Activated CD8-positive, alpha-beta memory T cell treated with anti-CD3 and anti-CD28 coated beads, Interleukin-2, amount 50 U/mL, for 1 hour (primary cell): ENCODE data around the gene HCN4.

Source experiments
- DNase-seq: peaks from one replicate; pipeline ENCODE4 v3.0.0-alpha.2; 2020; ENCODE audit errors: extremely low read depth

The HCN4 gene

DNA sequence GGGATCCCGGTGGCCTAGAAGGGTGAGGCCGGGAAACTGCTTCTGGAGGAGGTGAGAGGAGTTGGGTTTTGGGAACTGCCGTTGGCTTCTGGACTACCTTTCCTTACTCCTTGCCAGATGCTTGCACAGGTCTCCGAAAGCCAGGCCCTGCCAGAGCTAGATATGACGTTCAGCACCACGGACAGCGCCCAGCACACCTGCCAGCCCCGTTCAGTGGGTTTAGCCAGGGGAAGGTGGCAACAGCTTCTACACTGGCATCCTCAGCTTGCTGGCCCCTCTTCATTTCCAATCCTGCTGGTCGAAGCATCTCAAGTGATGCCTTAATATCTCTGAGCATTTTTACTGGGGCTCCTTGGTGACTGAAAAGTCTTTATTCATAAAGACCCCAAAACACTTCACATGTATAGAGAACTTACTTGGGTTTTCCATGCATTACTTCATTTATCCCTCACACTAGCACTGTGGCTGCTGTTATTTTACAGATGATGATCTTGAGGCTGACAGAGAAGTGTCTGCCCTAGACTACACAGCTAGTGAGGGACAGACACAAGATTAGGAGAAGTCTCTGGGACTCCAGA lies 21.9 kb downstream of the HCN4 start:
- DNase-seq, result peak; percentile 10

DNA sequence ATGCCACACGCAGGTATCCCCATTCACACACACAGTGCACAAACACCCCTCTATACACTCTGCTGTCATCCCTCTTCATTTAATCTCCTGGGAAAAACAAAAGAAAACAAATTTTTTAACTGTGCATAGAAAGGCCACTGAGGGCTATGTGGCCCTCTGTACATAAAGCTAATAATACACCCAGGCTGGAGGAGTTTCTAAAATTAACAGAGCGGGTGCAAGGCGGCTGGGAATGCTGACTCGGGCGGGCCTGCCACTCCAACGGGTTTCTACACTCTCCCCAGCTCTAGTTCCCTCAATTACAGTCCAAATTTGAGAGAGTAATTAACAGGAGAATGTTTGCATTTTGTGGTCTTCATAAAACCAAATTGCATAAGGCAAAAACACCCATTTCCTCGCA lies 23.1 kb downstream of the HCN4 start:
- DNase-seq, result no peak

DNA sequence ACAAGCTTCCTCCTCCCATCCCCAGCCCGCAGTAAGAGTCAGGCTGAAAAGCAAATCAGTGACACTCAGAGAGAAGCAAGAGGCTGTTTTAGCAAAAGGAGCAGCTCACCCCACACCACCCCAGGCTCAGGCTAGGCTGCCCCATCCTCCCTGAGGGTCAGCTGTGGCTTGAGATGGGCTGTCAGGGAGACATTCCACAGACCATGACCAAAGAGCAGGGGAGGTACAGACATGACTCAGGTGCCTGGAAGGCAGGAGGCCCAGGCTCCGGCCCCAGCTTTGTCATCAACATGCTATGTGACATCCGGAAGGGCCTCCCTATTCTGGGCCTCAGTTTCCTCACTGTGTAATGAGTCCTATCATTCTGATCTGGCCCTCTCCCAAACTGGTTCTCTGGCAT lies 24.7 kb downstream of the HCN4 start:
- no peak for DNase-seq

DNA sequence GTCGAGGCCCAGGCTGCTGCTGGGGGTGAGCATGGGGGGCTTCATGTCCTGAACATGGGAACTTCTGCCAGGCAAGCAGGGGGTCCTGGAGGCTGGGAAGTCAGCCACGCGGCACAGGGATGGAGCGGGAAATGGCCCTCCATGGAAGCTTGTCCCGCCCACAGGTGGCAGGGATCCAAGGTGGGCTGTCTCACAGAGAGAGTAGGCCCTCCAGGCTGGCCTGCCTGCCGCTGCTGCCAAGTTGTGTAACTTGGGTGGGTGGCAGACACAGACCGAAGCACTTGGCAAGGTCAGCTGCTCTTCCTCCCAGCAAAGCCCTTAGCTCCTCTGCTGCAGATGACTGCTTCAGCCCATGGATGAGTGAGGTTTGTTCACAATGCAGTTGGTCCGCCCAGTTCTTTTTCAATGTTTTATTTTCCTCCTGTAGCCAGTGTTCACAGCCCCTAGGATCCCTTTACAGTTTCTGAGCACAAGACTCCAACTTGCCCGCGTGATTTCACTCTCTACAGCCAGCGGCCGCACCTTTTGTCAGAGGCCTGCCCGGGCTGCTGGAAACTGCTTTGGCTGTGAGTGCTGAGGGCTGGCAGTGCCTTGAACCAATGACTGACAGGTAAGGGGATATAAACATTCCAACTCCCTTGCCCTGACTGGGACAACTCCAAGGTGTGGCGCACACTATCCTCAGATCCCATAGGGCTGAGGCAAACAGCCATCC lies 26.7 kb downstream of the HCN4 start:
- DNase-seq, result no peak

DNA sequence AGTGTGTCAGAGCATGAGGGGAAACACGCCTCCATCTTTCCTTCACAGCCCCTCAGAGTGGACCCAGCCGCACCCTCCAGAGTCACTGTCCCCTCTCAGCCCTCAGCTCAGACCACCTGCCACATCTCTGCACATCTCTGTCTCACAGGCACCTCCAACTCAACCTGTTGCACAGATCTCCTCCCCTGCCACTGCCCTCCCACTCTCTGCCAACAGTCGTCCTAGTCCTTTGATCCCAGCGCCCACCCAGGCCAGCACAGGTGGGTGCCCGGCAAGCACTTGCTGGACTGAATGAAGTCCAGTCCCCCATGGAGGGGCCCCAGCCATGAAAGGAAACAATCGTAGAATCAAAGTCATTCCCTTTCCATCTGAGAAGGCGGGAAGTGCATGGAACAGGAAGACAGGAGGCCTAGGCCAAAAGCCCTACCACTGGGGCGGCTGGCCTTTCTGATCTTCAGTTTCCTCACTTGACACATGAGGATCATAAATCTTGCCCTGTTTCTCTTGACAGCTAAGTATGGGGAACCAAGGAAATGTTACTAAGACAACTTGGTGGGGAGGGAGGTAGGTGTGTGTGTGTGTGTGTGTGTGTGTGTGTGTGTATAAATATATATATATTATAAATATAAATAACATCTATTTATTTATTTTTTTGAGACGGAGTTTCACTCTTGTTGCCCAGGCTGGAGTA lies 28.1 kb downstream of the HCN4 start:
- DNase-seq, result no peak

DNA sequence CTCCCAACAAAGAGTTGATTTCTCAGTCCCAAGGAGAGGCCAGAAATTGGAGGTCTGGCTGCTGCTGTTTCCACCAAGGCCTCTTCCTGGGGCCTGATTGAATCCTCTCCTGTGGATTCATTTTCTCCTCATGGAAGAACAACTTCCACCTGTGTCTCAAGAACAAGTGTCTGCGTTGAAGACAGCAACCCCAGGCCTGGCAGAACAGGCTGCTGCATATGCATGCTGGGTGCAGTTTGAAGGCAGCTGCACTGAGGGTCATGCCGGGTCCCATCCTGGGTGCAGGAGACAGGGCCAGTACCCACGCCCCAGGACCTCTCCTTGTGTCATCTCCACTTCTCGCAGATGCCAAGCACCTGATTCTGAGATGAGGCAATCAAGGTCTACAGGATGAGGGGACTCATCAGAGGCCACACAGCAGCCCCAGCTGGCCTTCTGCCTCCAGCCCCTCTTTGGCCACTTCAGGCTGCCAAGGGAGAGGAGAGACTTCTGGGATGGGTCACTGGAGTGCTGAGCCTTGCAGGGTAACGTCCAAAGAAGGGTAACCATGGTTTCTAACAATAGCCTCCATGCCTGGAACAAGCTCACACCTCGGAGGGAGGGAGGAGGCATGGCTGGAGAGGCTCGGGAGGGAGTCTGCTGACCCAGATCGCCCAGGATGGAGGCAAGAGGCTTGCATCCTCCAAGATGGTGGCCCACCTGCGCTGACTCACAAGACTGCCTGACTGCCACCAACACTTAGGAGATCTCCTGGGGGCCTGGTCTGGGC lies 30.0 kb downstream of the HCN4 start:
- no peak for DNase-seq

DNA sequence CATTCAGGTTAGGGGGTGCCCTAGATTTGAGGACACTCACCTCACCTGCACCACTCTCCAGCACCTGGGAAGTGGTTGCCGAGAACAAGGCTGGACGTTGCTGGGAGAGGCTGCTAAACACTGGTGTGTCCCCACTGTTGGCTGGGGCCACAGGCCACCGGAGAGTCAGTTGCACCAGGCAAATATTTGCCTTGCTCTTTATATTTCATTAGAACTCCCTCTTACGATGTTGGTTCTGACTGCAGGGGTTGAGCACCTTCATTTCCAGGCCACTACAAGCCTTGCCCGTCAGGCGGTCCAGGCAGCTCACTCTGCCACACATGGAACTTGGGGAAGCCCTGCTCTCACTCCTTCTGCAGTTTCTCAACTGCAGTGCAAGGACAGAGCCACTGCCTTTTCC lies 30.7 kb downstream of the HCN4 start:
- no peak for DNase-seq

DNA sequence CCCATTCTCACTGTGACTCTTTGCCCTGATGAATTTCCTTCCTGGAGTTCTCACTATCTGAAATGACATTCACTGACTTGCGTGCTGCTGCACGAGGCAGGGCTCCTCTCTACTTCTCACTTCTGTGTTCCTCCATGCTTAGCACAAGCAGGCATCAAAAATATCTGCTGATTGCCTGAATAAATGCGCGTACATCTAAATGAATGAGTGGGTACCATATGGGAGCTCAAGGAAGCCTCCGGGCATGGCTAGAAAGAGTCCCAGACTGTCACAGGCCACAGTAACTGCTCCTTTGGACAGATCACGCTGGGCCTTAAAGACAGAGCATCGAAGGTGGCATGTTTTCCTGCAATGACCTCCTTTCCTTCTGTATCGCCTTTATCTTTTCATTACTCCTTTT lies 31.6 kb downstream of the HCN4 start:
- DNase-seq, result no peak

DNA sequence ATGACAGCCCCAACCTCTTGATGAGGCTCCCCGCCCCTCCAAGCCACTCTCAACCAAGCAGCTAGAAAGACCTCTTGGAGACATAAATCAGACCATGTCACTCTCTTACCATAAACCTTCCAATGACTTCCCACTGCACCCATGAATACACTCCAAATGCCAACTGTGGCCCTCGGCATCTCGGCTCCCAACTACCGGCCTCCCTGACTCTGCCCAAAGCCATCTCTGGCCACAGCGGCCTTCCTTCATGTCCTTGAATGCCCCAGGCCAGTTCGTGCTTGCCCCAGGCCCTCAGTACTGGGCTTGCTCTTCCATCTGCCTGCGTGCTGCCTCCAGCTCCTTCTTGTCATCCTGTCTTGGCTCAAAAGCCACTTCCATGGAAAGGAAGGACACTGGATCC lies 32.0 kb downstream of the HCN4 start:
- DNase-seq, result no peak

DNA sequence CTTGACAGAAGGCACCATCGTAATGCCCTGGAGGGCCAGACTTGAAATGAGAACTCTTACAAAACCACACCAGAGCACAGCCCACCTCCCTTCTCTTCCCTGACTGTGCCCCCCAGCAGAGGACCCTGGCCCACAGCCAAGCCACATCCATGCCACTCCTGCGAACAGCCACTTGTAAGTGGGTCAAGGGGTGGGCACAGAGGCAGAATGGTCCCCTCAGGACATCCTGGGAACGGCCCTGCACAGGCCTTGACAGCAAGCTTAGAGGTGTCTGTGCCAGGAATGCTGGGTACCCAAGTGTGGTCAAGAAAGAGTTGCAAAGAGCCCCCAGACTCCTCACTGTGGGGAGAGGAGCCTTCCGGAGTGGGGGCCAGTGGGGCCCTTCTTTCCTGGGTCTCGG lies 33.3 kb downstream of the HCN4 start:
- DNase-seq, result no peak

DNA sequence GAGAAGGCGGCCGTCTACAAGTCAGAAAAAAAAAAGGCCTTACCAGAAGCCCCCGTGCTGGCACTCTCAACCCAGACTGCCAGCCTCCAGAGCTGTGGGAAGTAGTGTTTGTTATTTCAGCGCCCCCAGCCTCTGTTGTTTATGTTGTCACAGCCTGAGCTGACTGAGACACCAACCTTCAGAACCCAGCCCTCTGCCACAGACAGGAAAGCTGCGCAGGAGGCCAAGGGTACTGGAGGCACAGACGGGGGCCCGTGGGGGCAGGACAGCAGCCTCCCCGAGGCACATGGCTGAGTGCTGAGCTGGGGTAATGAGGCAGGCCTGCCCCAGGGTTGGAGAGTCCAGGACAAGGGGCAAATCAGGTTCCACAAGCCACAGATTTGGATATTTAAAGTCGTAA lies 33.7 kb downstream of the HCN4 start:
- no peak for DNase-seq

DNA sequence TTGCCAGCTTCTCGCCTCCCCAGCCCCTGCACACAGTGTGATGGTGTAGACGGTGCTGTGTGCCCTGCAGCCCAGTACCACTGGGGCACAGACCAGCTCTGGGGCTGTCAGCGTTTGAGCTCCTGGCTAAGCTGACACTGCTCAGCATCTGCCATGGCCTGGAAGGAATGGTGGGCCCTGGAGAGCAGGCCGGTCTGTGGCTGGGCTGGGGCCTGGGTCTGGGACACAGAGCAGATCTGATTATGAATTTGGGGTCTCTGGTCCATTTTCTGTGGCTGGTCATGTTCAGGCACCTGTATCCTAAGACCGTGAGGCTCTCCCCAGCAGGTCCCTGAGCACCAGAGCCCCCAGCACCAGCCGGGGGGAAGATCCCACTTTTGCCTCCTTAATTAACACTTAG lies 34.7 kb downstream of the HCN4 start:
- DNase-seq, result no peak

DNA sequence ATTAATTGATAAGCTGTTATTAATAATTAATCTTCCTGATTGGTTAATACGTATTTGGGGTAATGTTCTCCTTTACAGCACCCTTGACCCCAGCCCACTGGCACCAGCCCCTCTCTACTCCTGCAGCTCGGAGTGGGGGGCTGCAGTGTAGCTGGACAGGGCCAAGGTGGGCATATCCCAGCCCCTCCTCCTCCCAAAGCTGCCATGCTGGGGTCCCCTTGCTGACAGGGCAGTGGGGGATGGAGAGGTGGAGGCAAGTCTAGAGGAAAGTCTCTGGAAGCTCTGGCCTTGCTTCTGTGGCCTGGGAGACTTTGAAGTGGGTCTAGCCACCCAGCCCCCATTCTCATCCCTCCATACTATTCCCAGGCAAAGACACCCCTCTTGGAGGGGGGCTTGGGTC lies 35.8 kb downstream of the HCN4 start:
- DNase-seq, result no peak

DNA sequence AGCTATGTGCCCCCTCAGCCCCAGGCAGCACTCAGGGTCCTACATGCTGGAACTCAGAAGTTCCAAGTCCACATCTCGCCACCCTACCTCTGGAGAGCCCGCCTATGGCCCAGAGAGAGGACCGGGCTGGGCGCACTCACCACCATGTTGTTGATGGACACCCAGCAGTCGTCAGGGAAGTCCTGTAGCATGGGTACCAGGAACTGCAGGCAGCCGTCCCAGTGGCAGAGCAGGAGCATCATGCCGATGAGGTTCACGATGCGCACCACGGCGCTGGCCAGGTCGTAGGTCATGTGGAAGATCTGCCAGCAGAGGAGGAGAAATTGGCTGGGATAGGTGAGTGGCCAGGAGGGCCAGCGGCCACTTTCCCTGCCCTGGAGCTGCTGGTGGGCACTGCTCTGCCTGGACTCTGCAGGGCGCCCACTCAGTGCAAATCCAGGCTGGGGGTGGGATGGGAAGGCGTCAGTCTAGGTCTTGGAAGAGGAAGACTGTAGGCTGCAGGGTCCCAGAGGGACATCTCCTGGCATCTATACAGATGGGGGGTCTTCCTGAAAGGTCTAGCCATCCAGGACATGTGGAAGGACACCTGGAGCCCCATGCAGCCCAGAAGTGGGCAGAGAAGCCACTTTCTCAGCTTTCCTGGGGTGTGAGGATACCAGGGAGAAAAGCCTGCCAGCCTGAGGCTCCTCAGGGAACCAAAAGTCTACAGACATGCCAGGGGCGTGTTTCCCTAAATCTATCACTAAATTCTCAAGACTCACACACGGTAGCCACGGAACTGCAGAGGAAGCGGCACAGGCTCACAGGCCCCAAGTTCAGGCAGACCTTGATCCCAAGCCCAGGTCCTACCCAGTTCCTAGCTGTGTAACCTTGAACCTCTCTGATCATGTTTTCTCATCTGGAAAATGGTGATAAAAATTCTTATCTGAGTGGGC lies 36.5 kb downstream of the HCN4 start:
- no peak for DNase-seq

DNA sequence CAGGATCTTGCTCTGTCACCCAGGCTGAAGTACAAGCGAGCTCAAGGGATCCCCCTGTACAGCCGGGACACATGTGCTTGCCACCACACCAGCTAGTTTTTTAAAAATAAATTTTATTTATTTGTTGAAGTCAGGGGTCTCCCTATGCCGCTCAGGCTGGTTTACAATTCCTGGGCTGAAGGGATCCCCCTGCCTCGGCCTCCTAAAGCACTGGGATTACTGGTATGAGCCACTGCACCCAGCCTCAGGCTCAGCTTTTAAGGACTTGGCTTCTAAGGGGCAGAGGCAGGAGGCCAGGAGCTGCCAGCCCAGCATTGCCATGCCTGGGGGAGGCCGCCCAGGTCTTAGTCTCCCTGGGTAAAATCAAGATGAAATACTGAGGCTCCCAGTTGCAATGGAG lies 37.3 kb downstream of the HCN4 start:
- DNase-seq, result no peak

DNA sequence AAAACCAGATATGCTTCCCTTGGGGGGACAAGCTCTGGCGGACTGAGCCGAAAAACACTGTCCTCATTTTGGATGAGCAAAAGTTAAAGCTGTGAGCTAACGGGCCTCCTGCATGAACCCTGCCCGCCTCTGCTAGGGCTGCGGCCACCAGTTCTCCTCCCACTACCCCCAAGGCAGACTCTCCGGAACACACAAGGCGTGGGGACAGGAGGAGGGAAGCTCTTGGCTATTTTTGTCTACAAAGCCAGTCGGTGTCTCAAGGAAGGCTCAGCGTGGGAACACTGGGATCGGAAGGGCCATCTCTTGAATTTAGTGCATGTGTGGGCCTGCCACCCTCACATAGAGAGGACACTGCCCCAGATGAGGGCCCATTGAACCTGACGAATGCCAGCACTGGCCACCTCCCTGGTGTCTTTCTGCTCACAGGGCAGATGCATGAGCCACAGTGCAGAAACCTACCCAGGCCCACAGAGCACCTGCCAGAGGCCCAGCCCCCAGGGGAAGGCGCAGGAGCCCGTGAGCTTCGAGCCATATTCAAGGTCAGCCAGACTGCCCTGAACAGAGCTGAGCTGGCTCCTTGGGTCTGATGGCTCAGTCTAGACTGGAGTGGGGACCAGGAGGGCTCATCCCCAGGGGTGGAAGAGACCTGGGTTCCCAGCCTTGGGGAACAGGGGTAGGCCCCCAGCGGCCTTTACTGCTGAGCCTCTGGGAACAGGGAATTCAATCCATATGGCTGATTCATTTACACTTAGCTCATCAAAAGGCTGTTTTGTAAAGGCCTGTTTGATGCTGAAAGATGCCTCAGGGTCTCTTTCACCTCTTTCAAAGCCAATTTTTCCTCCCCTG lies 38.3 kb downstream of the HCN4 start:
- DNase-seq, result no peak

DNA sequence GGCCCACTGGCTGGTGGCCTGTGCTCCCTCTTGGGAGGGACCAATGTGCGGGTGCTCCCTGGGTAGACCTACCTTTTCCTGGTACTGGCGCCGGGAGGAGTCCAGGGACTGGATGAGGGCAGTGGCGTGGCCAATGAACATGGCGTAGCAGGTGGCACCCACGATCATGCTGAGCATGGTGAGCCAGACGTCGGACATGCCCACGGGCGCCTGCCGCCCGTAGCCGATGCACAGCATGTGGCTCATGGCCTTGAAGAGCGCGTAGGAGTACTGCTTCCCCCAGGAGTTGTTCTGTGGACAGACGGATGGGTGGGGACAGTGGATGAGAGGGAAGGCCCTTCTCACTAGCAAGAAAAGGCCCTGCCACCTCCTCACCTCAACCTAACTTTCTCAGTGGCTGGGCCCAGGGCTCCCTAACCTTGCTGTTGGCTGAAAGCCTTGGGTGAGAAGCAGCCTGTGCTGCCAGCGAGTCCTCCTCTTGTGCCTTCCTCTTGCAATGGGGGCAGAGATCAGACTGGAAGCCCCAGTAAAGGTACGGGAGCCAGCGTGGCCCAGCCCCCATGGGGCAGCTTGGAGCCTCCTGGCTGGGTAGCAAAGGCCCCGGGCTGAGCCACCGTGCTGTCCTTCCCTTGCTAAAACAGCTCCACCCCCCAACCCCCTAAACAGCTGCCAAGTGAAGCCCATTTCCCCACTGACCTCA lies 39.1 kb downstream of the HCN4 start:
- DNase-seq, result no peak

DNA sequence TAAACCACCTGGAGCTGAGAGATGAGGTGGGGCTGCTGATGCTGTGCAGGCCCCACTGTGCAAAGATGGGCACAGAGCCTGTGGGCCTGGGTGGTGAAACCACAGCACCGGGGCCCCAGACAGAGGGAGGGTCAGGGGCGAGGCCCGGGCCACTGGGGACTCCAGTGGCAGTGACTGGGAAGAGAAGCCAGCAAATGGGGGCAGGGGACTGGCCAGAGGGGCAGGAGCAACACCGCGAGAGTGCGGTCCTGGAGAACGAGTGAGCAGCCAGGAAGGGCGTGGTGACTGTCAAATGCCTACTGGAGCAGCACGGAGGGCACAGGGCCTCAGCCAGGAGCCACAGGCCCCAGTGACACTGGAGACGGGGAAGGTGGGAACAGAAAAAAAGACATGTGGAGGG lies 39.8 kb downstream of the HCN4 start:
- DNase-seq, result no peak

DNA sequence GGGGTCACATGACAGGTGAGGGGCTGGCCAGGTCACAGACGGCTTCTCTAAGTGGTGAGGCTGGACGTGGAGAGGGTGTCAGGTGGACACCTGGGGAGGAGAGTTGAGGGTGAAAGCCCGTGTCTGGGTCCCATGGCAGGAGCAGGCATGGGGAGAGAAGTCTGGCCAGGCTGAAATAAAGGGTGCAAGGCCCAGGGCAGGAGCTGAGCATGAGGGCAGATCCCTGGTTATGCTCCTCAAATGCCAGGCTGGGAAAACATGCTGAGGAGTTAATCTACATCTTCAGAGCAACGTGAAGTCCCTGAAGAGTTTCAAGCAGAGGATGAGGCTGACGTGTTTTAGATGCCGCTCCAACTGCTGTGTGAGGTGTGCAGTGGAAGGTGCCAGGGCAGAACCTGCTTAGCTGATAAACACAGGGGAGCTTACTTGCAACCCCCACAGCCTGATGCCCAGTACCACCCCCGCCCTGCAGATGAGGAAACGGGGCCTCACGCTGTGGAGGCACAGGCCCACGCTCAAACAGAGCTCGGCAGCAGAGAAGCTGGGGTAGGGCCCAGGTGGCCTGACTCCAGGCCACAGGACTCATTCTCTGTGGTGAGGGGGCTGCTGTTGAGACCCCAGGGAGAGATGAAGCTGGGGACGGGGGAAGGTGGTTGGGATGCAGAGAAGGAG lies 40.5 kb downstream of the HCN4 start:
- no peak for DNase-seq
